ENCODE data around the gene B3GALT6.

DNA sequence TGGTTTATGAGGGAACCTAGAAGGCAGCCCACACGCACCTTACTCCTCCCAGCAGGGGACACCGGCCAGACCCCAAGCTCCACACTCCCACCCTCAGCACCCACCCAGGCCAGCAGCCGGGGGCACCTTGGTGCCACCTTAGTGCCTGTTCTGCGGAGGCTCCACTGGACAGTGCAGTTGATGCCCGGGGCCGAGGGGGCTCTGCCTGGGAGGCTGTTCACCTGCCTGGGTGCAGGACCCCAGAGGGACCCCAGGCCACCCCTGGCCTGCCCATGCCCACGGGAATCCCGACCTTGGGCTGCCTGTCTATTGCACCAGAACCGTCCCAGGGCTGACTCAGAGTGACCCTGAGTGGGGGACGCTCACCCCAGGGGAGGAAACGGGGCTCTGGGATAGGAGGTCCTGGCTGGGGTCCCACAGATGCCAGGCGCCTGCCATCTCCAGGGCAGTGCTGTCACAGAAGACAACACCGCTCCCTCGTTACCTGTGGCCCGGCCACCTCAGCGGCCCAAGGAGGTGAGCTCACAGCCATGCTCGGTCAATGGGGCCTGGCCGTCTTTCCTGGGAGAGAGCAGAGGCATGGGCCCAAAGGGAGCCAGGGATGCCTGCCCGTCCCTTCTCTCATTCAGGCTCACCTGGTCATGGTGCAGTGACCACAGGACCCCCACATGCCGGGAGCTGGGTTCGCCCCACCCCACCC, 48.9 kb downstream of the B3GALT6 start:
- no peak for TF ChIP-seq FOXA1 (IDR thresholded peaks at IDR 0.05)
- no peak for TF ChIP-seq ATF3 (IDR thresholded peaks at IDR 0.05)
- TF ChIP-seq HNF4G (IDR thresholded peaks at IDR 0.05): no peak
- TF ChIP-seq SP1 (IDR thresholded peaks at IDR 0.05): no peak
- TF ChIP-seq, protein P1, sequence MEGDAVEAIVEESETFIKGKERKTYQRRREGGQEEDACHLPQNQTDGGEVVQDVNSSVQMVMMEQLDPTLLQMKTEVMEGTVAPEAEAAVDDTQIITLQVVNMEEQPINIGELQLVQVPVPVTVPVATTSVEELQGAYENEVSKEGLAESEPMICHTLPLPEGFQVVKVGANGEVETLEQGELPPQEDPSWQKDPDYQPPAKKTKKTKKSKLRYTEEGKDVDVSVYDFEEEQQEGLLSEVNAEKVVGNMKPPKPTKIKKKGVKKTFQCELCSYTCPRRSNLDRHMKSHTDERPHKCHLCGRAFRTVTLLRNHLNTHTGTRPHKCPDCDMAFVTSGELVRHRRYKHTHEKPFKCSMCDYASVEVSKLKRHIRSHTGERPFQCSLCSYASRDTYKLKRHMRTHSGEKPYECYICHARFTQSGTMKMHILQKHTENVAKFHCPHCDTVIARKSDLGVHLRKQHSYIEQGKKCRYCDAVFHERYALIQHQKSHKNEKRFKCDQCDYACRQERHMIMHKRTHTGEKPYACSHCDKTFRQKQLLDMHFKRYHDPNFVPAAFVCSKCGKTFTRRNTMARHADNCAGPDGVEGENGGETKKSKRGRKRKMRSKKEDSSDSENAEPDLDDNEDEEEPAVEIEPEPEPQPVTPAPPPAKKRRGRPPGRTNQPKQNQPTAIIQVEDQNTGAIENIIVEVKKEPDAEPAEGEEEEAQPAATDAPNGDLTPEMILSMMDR (IDR thresholded peaks at IDR 0.05; ENCODE audit: low read depth, low read length, missing input control): no peak
- TF ChIP-seq MAX (IDR thresholded peaks at IDR 0.05): no peak
